GM18951 (cell line): ENCODE data around the gene YJEFN3.

Experiments
- POLR2A ChIP-seq: IDR thresholded peaks from 4 replicates; pipeline ENCODE4 v1.6.1; 2011; ENCODE audit warnings: mild to moderate bottlenecking; ENCODE audit not compliant: insufficient read length, insufficient read depth; ENCODE audit errors: extremely low read depth
- in situ Hi-C: fragments of 300-500 bp; cut with MboI; formaldehyde crosslinking; loops from one replicate; pipeline ENCODE4 v1.12.0; 2022; ENCODE audit warnings: low sequenced_read_pairs, mixed read lengths, inconsistent platforms; ENCODE audit not compliant: unreplicated experiment

Gene YJEFN3, protein sequence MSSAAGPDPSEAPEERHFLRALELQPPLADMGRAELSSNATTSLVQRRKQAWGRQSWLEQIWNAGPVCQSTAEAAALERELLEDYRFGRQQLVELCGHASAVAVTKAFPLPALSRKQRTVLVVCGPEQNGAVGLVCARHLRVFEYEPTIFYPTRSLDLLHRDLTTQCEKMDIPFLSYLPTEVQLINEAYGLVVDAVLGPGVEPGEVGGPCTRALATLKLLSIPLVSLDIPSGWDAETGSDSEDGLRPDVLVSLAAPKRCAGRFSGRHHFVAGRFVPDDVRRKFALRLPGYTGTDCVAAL

DNA sequence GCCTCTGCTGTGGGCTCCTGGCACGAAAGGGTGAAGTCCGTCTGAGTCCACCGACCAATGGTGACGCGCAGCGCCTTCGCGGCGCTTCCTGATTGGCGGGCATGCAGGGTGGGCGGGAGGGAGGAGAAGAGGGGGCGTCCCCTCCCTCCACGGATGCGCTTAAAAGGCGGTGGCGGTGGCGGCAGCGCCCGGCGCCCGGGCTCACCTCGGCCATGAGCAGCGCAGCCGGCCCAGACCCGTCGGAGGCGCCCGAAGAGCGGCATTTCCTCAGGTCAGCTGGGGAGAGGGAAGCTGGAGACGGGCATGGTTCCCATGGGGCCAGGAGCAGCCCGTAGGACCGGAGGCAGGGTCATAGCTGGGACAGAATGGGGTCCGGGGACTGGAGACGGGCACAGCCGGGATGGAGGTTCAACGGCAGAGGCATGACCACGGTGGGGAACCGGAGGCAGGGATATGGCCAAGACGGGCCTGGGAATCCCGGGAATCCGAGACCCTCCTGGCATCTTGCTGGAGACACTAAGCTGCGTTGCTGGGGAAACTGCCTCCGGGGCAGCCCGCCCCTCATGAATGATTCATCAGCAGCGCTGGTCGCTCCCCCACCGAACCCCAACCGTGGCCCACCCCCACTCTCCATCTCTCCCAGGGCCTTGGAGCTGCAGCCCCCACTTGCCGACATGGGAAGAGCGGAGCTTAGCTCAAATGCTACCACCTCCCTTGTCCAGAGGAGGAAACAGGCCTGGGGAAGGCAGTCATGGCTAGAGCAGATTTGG, at the start of gene YJEFN3:
Gene YJEFN3, plus strand, starts transcription at position 191 of the 770 bp plus-strand sequence. Its CDS starts 22 bp downstream, at position 213.
- in situ Hi-C loops = loop anchor here (25.0 kb wide), 1 partner anchor 433 kb away; no protein-coding TSS in a partner anchor
- TF ChIP-seq POLR2A = no peak

DNA sequence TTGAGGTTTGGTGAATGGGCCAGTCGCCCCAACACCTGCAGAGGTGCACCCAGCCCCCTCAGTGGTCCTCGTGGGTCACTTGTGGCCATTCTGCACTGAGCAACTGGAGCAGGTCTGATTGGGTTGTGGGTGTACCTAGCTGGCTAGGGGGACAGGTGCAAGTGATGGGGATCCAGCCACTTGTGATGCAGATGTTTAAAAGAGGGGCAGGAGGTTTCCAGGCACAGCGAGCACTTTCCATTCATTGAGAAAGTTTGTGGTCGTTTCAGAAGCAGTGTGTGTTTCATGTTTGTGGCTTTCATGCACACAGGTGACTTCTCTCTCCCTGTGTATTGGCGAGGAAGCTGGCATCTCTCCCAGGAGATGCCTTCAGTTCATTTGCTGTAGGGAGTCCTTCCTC, 48.0 kb upstream of the YJEFN3 start:
- in situ Hi-C loops = loop anchor here (25.0 kb wide), 1 partner anchor 293 kb away; the partner anchor contains the start of genes BORCS8 and RFXANK
- no peak for TF ChIP-seq POLR2A

DNA sequence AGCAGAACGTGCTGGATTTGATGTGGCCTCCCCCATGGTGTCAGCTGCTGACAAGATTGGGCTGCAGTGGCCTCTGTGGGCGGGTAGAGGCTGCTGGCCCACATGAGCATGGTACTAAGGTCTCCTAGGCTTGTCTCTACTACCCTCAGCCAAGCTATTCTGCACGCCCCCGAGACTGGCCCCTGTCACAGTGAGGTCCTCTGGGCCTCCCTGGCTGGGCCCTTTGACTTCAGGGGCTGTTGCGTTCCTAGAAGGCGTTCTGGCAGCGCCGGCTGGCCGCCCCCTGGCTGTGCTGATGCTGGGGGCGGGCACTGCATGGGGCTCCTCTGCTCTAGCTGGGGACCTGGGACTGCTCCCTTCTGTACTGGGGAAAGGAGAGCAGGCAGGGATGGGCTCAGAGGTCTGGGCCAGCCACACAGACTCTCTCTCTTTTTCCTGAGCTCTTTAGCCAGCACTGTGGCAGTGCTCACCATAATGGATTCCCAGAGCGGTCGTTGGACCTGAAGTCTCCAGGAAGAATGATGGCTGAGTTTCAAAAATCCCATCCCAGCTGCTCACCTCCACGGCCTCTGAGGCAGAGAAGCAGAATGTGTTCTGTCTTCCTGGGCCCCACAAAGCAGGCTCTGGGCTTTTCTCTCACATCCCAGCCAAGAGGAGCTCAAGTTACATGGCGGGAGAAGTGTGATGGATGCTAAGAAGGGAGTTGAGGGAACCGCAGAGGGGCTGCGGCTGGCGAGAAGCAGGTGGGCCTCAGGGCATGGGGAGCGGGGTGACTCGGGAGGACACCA, 45.7 kb upstream of the YJEFN3 start:
- in situ Hi-C loops = loop anchor here (25.0 kb wide), 1 partner anchor 296 kb away; the partner anchor contains the start of genes BORCS8 and RFXANK
- TF ChIP-seq POLR2A = no peak

DNA sequence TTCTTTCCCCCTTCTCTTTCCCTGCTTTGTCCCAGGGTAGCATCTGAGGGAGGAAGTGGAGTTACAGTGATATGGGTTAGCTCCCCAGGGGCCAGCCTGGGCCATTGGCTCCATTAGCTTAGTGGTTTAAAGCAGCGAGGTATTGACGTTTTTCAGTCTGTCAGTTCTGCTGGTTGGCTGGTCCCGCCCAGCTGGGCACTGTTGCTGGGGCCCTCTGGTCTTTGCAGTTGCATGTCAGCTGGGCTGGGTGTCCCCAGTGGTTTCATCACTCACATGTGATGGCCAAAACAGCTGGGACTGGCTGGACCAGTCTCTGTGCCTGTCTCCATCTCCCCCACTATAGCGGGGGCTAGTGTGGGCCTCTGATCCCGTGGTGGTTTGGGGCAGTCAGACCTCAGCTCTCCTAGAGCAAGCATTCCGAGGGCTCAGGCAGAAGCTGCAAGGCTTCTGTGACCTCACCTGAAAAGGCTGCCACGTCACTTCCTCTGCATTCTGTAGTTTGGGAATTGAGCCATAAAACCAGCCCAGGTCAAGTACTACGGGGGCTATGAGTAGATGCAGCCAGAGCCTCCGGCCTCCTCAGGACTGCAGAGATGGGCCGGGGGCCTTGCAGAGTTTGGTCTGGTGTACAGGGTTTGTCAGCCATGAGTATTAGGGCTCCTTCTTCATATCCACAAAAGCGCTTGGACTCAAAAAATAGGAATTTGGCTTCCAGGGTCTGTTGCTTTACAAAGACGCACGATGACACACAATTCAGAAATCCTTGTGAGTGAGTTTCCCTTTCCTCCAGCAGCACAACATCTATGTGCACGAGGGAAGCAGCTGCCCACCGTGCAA, 43.3 kb upstream of the YJEFN3 start:
- TF ChIP-seq POLR2A = no peak
- in situ Hi-C loops = loop anchor here (25.0 kb wide), 1 partner anchor 298 kb away; the partner anchor contains the start of genes BORCS8 and RFXANK

DNA sequence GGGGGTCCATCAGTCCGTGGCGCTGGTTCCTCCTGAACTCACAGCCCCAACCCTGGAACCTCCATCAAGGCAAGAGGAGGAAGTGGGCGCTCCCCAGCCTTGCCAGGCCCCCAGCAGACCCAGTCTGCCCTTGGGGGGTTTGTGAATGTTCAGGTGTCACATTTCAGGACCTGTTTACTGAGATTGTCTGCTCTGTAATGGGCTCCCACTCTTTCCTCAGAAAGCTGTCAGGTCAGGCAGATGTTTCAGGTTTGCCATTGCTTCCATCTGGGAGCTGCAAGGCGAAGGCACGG, 42.8 kb upstream of the YJEFN3 start:
- in situ Hi-C loops = loop anchor here (25.0 kb wide), 1 partner anchor 299 kb away; the partner anchor contains the start of genes BORCS8 and RFXANK

DNA sequence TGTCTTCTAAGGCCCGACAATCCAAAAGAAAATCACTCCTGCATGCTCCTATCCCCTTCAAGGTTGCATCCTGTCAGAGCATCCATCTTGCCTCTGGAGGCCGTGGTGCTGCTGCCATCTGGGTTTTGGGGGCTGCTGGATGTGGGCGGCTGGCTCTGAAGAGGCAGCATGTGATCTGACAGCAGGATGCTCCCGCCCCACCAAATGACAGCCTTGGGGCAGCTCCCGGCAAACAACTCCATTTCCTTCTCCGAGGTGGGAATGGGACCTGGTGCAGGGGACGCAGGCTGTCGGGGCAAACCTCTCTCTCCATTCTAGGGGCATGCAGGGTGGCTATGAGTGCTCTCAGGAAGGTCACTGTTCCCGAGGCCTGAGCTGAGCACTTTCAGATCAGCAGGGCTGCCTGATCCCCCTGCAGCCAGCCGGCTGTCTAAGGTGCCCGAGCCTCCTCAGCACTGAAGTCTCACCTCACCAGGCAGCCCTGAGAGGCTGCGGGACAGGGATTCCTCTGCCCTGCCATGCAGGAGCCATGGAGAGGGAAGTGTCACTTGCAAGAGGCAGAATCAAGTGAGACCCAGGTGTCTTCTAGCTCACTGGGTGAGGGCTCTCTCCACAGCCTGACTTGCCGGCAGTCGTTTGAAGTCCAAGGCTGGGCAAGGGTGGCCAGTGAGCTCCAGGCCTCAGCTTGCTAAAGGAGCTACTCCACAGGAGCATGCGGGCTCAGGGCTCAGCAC, 42.2 kb upstream of the YJEFN3 start:
- no peak for TF ChIP-seq POLR2A

More for the DNA sequence above, 42.8 kb upstream of the YJEFN3 start:
- TF ChIP-seq POLR2A = no peak

DNA sequence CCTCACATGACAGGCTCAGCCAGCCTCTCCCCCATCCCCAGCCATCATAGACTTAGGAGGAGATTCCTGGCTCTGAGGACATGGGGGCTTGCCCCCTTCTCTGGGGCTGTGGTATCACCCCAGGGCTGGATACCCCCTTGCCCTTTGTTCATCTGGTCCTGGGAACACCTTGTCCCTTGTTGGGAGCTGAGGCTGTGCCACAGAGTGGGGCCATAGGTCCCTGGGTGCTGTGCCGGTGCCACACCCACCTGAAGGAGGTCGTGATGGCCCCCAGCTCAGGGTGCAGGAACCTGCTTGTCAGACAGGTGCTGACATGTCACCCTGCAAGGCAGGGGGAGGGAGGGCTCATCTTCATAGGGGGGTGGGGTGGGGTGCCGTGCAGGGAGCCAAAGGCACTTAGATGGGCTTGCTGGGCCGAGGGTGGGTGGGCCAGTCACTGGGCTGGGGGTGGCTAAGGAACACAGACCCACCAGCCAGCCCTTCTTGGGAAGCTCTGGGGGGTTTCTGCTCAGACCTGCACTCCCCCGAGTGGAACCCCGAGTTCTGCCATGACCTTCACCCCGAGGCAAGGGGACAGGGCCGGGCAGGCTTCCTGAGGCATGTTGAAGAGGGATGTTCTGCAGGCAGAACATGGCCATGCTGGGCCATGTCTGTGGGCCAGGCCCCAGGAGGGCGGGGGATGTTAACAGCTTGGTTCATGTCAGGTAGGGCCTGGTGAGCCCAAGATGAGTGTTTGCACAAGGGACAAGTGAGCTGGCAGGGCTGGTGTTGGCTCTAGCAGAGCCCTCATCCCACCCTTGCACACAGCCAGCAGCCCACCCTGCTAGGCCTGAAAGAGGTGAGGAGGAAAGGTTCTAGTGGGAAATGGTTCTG, 41.4 kb upstream of the YJEFN3 start:
- in situ Hi-C loops = loop anchor here (25.0 kb wide), 1 partner anchor 300 kb away; the partner anchor contains the start of genes BORCS8 and RFXANK
- TF ChIP-seq POLR2A = no peak

More for the DNA sequence above, 42.2 kb upstream of the YJEFN3 start:
- in situ Hi-C loops = loop anchor here (25.0 kb wide), 1 partner anchor 299 kb away; the partner anchor contains the start of genes BORCS8 and RFXANK

DNA sequence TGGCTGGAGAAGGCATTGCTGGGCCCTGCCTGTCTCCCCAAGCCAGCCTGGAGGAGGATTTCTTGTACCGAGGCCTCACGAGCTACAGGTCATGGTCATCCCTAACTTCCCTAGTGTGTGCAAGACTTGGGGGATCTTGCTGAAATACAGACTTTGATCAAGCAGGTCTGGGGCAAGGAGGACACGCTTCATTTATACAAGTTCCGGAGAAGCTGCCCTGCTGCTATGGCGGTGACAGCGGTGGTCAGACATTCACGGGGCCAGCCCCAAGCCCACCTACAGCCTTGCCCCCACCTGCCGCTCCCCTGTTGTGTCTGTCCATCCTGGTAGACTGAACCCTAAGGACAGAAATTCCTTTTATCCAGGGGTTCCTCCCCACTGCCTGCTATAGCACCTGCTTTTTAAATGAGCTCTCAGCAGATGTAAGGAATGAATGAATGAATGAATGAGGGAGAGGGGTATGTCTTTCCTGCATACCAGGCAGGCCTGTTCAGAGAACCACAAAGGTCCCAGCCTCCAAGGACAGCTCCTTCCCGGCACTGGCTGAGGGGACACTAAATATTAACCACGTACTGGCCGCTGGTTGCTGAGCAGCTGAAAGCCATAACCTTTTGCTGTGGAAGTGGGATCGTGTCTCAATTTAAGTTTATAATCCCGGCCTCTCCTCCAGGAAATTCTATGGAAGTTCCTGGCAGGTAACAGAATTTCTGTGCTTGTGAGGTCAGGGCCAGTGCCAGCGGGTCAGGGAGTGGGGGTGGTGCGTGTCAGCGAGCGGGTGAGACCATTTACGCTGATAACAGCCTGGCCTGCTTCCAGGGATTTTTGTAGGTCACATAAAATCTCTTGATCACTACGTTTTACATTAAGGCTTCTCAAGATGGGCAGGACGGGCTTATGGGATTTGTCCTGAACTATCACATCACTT, 40.5 kb upstream of the YJEFN3 start:
- in situ Hi-C loops = loop anchor here (25.0 kb wide), 1 partner anchor 301 kb away; the partner anchor contains the start of genes BORCS8 and RFXANK
- TF ChIP-seq POLR2A = no peak

DNA sequence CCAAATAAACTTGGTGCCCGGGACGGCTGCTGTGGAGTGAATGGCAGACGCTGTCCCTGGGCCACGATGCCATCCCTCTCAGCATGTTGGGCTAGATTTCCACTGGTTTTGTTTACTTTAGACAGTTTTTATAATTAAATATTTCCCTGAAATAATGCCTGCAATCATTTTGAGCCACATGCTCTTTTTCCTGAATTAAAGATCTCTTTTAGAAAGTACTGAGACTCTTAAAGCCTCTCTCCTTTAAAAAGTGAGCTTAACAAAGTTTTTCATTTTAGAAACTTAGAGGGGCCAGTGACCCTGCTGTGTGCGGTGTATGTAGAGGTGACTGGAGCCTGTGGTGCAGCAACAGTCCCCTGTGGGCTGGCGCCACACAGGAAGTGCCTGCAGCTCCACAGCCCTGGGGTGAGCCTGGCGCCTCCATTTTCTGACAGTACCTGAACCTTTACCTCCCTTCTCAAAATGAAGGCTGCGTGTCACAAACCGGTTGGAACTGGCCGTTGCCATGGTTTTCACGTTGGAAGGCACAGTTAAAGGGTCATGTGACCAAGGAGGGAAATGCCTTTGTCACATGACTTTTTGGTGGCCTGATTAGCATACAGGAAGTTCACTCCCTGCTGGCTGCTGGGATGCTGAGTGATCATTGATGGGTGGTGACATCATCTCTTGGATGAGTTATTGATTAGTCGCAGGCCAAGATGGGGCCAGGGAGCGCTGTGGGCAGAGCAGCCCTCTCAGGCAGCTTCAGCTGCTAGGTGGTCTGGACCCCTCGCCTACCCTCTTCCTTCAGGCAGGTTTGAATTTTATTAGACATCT, 39.6 kb upstream of the YJEFN3 start:
- in situ Hi-C loops = loop anchor here (25.0 kb wide), 1 partner anchor 302 kb away; the partner anchor contains the start of genes BORCS8 and RFXANK
- peak; percentile 30 for TF ChIP-seq POLR2A

DNA sequence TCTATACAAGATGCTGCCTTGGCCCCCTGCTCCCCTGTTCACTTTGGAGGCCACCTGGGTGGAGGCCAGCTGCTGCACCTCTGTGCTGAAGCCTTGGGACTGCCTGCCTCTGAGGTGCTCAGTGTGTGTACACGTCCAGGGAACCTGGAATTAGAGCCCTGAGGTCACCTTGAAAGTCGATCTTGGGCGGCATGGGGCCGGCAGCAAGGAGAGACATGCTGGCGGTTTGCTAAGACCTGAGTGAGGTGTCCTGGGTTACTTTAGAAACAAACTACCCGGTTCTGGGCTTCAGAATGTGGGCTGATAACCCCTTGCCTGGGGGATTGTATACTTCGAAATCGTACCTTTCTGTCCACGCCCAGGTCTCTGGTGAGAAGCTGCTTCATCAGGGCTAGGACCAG, 38.9 kb upstream of the YJEFN3 start:
- no peak for TF ChIP-seq POLR2A
- in situ Hi-C loops = loop anchor here (5.0 to 25.0 kb wide), 2 partner anchors 123 to 303 kb away; partner anchors contain the start of genes BORCS8 and RFXANK
